ENCODE data around the gene CPNE6. TPM values are rescaled to one million over a fixed set of nuclear protein-coding genes. Genes with fewer than 3 reads are reported as not detected.

The CPNE6 gene
- total RNA-seq, 1 donor from 2014 or later: 2.4 TPM

DNA sequence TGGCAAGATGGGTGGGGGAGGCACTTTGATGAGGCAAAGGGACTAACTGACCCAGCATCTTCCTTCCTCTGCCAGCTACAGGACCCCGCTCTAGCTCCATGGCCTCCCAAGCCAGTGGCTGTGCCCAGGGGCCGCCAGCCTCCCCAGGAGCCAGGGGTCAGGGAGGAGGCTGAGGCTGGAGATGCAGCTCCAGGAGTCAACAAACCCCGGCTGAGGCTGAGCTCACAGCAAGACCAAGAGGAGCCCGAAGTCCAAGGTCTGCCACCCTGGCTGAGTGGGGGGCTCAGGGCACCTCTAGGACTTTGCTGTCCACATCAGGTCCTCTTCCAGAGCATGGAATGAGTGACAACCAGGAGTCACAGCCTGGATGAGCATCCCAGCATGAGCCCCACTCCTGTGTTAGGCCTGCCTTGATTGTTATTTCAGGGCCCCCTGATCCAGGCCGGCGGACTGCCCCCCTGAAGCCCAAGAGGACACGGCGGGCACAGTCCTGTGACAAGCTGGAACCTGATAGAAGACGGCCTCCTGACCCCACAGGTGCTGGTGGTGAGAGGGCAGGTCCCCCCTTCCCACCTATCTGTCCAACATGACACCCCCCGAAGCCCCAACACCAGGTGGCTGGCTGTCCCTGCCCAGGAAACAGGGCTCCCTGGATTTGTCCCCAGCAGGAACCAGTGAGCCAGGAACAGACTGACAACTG lies 2.5 kb upstream of the CPNE6 start:
- no peak for DNase-seq (ENCODE audit: low spot score)

DNA sequence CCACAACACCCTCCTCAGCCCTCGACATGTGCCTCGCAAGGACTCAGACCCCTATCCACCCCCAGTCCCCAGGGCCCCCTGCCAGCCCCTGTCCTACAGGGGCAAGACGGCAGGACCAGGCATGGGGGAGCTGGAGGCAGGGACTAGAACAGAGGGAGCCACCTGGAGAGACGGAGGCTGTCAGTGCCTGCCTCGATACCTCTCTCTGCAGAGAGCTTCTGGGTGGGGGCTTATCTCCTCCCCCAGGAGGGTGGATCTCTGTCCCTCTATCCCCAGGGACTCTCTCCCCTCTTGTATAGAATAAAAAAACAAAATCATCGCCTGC lies 2.0 kb upstream of the CPNE6 start:
- no peak for DNase-seq (ENCODE audit: low spot score)

- DNase-seq (ENCODE audit: low spot score): no peak
Observed at GRCh38 chr14:24070285-24071143, 848 bp upstream of the CPNE6 start.

- DNase-seq (ENCODE audit: low spot score): no peak
Observed at GRCh38 chr14:24071836-24072430, 571 bp downstream of the CPNE6 start.

DNA sequence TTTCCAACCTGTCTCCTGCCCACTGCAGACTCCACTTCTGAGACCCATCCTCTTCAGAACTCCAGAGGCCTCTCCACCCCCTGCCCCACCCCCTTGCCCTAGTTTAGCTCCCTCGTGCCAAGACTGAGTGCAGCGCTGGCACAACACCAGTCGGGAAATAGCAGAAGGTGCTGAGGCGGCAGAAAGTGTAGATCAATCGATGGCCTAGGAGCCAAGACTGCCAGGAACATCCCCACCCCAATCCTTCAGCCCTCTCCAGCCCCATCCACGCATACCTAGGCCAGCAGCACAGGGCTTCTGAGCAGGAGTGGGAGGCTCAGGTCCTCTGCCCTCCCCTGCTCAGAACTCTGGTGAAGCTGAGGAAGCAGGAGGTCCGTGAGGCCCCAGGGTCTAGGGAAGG lies 1.1 kb downstream of the CPNE6 start:
- DNase-seq (ENCODE audit: low spot score): no peak

DNA sequence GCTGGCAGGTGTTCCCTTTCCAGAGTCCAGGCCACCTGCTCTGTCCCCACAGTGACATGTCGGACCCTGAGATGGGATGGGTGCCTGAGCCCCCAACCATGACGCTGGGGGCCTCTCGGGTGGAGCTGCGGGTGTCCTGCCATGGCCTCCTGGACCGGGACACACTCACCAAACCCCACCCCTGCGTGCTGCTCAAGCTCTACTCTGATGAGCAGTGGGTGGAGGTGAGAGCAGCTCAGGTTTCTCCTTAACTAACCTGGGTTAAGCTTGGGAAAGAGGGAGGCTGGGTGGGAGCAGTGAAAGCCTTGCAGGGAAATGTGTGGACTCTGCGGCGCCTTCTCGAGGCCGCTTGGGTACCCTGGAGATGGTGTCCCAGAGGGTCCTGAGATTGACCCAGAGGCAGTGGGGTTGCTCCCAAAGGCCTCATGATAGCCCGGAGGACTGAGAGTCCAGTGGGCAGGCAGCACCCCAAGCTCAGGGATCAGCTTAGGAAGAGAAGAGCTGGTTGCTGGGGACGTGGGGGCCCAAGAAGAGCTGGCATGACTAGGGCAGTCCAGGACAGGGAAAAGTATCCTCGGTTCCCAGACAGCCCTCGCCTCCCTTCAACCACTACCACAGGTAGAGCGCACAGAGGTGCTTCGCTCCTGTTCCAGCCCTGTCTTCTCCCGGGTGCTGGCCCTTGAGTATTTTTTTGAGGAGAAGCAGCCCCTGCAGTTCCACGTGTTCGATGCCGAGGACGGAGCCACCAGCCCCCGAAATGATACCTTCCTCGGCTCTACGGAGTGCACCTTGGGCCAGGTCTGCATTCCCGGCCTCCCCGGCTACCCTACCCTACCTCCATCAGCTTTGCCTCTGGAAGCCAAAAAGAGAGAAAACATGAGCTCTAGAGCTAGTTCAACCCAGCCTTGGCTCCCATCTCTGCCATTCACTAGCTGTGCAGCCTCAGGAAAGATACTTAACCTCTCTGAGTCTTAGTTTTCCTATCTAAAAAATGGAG lies 1.8 kb downstream of the CPNE6 start:
- DNase-seq (ENCODE audit: low spot score): no peak

GRCh38 chr14:24074625-24075484 lies 3.5 kb downstream of the CPNE6 start:
- no peak for DNase-seq (ENCODE audit: low spot score)

GRCh38 chr14:24075485-24076301 lies 4.3 kb downstream of the CPNE6 start:
- no peak for DNase-seq (ENCODE audit: low spot score)

- DNase-seq (ENCODE audit: low spot score): no peak
Observed at GRCh38 chr14:24076302-24076601, 4.9 kb downstream of the CPNE6 start.

DNA sequence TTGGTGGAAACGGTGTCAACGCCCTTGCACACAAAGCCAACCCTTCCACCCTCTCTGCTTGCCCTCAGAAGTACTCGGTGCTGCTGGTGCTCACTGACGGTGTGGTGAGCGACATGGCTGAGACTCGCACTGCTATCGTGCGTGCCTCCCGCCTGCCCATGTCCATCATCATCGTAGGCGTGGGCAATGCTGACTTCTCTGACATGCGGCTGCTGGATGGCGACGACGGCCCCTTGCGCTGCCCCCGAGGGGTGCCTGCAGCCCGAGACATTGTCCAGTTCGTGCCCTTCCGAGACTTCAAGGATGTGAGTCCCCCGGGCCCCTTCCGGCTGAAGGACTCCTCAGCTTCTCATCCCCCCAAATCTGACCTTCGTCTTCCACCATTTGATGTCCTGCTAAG lies 5.7 kb downstream of the CPNE6 start:
- no peak for DNase-seq (ENCODE audit: low spot score)

DNA sequence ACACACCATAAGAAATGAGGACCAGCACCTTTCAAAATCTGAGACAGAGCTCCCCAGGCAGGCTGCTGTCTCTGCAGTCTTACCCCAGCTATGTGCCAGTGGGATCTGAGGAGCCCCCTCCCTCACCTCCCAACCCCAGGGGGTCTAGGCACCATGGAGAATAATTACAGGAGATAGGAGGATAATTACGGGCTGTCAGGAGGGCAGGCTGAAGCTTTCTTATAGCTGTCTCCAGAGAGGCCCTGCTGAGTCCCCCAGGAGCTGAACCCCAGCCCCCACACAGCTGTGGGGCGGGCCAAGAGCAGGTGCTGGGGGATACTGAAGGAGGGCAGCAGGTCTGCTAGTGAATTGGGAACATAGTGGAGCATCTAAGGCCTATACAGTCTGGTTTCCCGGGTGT lies 6.8 kb downstream of the CPNE6 start:
- no peak for DNase-seq (ENCODE audit: low spot score)

DNA sequence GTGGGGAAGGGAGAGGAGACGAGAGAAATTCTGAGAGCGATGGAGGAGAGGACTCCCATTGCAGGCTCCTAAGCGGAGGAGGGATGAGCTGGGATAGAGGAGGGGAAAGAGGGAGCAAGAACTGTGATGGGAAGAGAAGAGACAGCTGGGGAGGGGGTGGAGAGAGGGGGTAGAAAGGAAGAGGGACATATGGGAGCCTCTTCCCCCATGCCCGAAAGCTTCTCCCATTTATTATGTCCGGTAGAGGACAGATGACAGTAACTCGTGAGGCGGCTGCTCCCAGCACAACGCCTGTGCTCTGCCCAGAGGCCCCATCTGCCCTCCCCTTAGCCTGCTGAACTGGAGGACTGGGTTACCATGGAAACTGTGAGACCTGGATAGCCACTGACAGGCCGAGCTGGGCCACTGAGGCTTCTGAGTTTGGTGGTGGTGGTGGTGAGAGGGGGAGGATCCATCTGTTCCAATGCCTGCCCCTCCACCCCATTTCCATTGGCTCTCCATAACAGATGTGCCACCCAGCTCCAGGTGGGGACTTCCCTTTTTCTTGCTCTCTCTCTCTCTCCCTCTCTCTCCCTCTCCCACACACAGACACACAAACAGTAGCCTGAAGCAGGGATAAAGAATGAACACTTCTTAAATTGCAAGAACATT lies 8.3 kb downstream of the CPNE6 start:
- no peak for DNase-seq (ENCODE audit: low spot score)

DNA sequence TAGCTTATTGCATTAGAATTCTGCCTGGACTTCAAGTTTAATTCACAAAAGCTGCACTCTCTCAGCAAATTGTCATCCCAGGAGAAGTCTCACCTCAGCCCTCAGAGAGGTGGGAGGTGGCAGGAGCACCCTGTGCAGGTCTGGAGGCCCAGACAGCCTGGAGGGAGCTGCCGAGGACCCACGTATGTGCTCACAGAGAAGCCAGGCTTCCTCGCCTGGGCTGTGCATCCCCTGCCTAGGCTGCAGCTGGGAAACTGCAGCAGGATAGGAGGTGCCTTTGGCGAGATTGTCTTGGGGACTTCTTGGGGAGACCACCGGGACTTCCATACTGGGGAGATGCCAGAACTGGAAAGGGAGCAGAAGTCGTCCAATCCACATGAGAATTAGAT lies 8.8 kb downstream of the CPNE6 start:
- no peak for DNase-seq (ENCODE audit: low spot score)

GRCh38 chr14:24080888-24081738 lies 9.8 kb downstream of the CPNE6 start:
- DNase-seq (ENCODE audit: low spot score): peak; percentile 24

- no peak for DNase-seq (ENCODE audit: low spot score)
Observed at GRCh38 chr14:24081739-24082211, 10.4 kb downstream of the CPNE6 start.

DNA sequence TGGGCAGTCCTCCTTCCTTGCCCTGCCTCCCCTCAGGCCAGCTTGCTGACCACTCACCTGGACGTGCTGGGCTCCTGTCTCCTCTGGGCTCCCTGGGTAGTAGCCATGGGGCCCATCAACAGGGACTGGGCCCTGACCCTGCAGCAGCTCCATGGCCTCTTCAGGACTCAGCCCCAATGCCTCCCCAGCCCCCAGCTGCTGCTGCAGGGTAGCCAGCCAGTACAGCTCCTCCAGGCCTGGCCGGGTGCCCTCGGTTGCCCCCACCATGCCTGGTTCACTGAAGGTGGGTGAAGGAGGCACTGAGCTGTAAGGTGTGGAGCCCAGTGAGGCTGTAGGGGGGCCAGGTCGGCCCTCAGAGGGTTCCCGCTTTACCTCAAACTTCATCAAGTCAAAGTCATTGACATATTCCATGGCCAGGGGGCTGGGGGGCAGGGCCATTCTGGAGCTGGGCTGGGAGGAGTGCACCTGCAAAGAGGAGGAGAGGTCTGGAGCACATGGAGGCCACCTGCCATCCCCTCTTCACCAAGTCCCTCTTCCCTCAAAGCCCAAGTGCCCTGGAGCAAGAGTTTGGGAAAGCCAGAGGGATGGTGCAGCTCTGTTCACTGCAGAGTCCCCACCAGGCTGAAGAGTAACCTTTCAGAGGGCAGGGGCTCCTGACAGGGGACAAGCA lies 11.2 kb downstream of the CPNE6 start:
- no peak for DNase-seq (ENCODE audit: low spot score)

DNA sequence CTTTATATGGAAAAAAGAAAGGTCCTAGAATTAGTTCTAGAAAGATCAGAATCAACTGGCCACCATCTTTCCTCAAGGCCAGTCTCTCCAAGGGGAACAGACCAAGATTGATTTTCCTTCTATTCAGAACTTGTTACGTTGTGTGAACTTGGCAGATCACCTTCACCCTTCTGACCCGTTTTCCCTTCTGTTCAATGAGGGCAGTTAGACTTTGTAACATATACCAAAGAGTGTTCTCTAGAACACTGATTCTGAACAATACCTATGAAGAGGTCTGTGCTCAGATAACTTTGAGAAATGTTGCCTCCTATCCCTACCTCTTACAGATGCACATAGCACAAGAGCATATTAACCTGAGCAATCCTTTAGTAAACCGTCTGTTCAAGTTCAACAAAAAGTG lies 12.1 kb downstream of the CPNE6 start:
- DNase-seq (ENCODE audit: low spot score): no peak

GRCh38 chr14:24084440-24084839 lies 13.1 kb downstream of the CPNE6 start:
- no peak for DNase-seq (ENCODE audit: low spot score)
